Activated T-cell treated with anti-CD3 and anti-CD28 coated beads, Interleukin-2, amount 50 U/mL, for 24 hours (primary cell): ENCODE measurements around the gene TFAP2E.
"Not testable (repeated sequence)": the region's sequence is repeated elsewhere in the genome, so short reads cannot be mapped to it uniquely, and the experiment has no call there.

Experiments used
- DNase-seq: peaks from one replicate; pipeline ENCODE4 v3.0.0-alpha.2; 2020
- H3K27ac Mint-ChIP-seq: 2 replicates; pipeline ENCODE4 v1.8.0; 2020; ENCODE audit warnings: mild to moderate bottlenecking, mixed read lengths
- H3K27me3 Mint-ChIP-seq: 2 replicates; pipeline ENCODE4 v1.8.0; 2020; ENCODE audit warnings: mixed read lengths
- H3K36me3 Mint-ChIP-seq: 2 replicates; pipeline ENCODE4 v1.8.0; 2020; ENCODE audit warnings: low read depth, mixed read lengths
- H3K4me1 Mint-ChIP-seq: 2 replicates; pipeline ENCODE4 v1.8.0; 2020; ENCODE audit warnings: low read depth, mixed read lengths
- H3K4me3 Mint-ChIP-seq: 2 replicates; pipeline ENCODE4 v1.8.0; 2020; ENCODE audit warnings: mild to moderate bottlenecking, moderate library complexity, mixed read lengths
- H3K9me3 Mint-ChIP-seq: 2 replicates; pipeline ENCODE4 v1.8.0; 2020; ENCODE audit warnings: mixed read lengths

Gene TFAP2E

GRCh38 chr1:35575416-35575958, 2.4 kb downstream of the TFAP2E start:
- no peaks in the 10 kb centered on the region for H3K36me3 Mint-ChIP-seq
- no peak for DNase-seq
- H3K27me3 Mint-ChIP-seq = peaks cover 12% of the 10 kb centered on the region
- H3K4me1 Mint-ChIP-seq = peaks cover 20% of the 10 kb centered on the region
- H3K4me3 Mint-ChIP-seq = no peak overlapping the region
- H3K27ac Mint-ChIP-seq = no peak overlapping the region
- no peaks in the 10 kb centered on the region for H3K9me3 Mint-ChIP-seq

GRCh38 chr1:35576061-35576765, 3.1 kb downstream of the TFAP2E start:
- peak overlapping the region; percentile 79 for H3K27ac Mint-ChIP-seq
- H3K4me1 Mint-ChIP-seq = peaks cover 19% of the 10 kb centered on the region
- H3K4me3 Mint-ChIP-seq = peak overlapping the region; percentile 52

GRCh38 chr1:35576766-35577070, 3.6 kb downstream of the TFAP2E start:
- H3K27me3 Mint-ChIP-seq = peaks cover 12% of the 10 kb centered on the region

More at GRCh38 chr1:35576061-35576765, 3.1 kb downstream of the TFAP2E start:
- H3K36me3 Mint-ChIP-seq = no peaks in the 10 kb centered on the region
- H3K27me3 Mint-ChIP-seq = peaks cover 12% of the 10 kb centered on the region
- no peaks in the 10 kb centered on the region for H3K9me3 Mint-ChIP-seq
- no peak for DNase-seq

GRCh38 chr1:35577071-35577998, 4.2 kb downstream of the TFAP2E start:
- DNase-seq = peak; percentile 75
- H3K9me3 Mint-ChIP-seq = no peaks in the 10 kb centered on the region
- H3K36me3 Mint-ChIP-seq = no peaks in the 10 kb centered on the region
- H3K27me3 Mint-ChIP-seq = peaks cover 12% of the 10 kb centered on the region
- peak overlapping the region; percentile 58 for H3K27ac Mint-ChIP-seq
- peak overlapping the region; percentile 62 for H3K4me3 Mint-ChIP-seq
- H3K4me1 Mint-ChIP-seq = peaks cover 19% of the 10 kb centered on the region

More at GRCh38 chr1:35576766-35577070, 3.6 kb downstream of the TFAP2E start:
- not testable (repeated sequence) for H3K36me3 Mint-ChIP-seq, H3K9me3 Mint-ChIP-seq, DNase-seq
- Mint-ChIP-seq H3K4me3 (peak overlapping the region; percentile 52), H3K4me1 (peaks cover 19% of the 10 kb centered on the region), H3K27ac (peak overlapping the region; percentile 79)

GRCh38 chr1:35580949-35581388, 7.9 kb downstream of the TFAP2E start:
- Mint-ChIP-seq H3K27me3 (peaks cover 7% of the 10 kb centered on the region), H3K4me1 (peaks cover 19% of the 10 kb centered on the region), H3K9me3 (no peaks in the 10 kb centered on the region), H3K4me3 (no peak overlapping the region), H3K36me3 (no peaks in the 10 kb centered on the region), H3K27ac (no peak overlapping the region)
- no peak for DNase-seq

- H3K36me3 Mint-ChIP-seq, H3K9me3 Mint-ChIP-seq, H3K27me3 Mint-ChIP-seq, H3K27ac Mint-ChIP-seq, DNase-seq, H3K4me3 Mint-ChIP-seq: not testable (repeated sequence)
- peaks cover 15% of the 10 kb centered on the region for H3K4me1 Mint-ChIP-seq
Observed at GRCh38 chr1:35581621-35582020, 8.5 kb downstream of the TFAP2E start.

GRCh38 chr1:35585281-35585680, 12.2 kb downstream of the TFAP2E start:
- DNase-seq = no peak
- H3K36me3 Mint-ChIP-seq = no peaks in the 10 kb centered on the region
- no peak overlapping the region for H3K4me3 Mint-ChIP-seq
- no peaks in the 10 kb centered on the region for H3K9me3 Mint-ChIP-seq
- H3K4me1 Mint-ChIP-seq = no peaks in the 10 kb centered on the region
- H3K27ac Mint-ChIP-seq = no peak overlapping the region
- no peaks in the 10 kb centered on the region for H3K27me3 Mint-ChIP-seq

- not testable (repeated sequence) for DNase-seq, H3K36me3 Mint-ChIP-seq, H3K9me3 Mint-ChIP-seq, H3K4me1 Mint-ChIP-seq, H3K27ac Mint-ChIP-seq, H3K4me3 Mint-ChIP-seq, H3K27me3 Mint-ChIP-seq
Observed at GRCh38 chr1:35585805-35586204, 12.7 kb downstream of the TFAP2E start.

- peaks cover 4% of the 10 kb centered on the region for H3K36me3 Mint-ChIP-seq
- no peaks in the 10 kb centered on the region for H3K4me1 Mint-ChIP-seq
- H3K4me3 Mint-ChIP-seq = no peak overlapping the region
- no peak overlapping the region for H3K27ac Mint-ChIP-seq
- no peak for DNase-seq
- no peaks in the 10 kb centered on the region for H3K27me3 Mint-ChIP-seq
- H3K9me3 Mint-ChIP-seq = no peaks in the 10 kb centered on the region
Observed at GRCh38 chr1:35586808-35587207, 13.7 kb downstream of the TFAP2E start.

GRCh38 chr1:35587736-35588135, 14.6 kb downstream of the TFAP2E start:
- no peaks in the 10 kb centered on the region for H3K9me3 Mint-ChIP-seq
- H3K36me3 Mint-ChIP-seq = peaks cover 4% of the 10 kb centered on the region
- H3K4me1 Mint-ChIP-seq = no peaks in the 10 kb centered on the region
- no peak overlapping the region for H3K4me3 Mint-ChIP-seq
- H3K27me3 Mint-ChIP-seq = no peaks in the 10 kb centered on the region
- no peak for DNase-seq
- H3K27ac Mint-ChIP-seq = no peak overlapping the region

- DNase-seq = no peak
- H3K27ac Mint-ChIP-seq = no peak overlapping the region
- no peaks in the 10 kb centered on the region for H3K9me3 Mint-ChIP-seq
- peaks cover 4% of the 10 kb centered on the region for H3K36me3 Mint-ChIP-seq
- no peaks in the 10 kb centered on the region for H3K27me3 Mint-ChIP-seq
- no peak overlapping the region for H3K4me3 Mint-ChIP-seq
- H3K4me1 Mint-ChIP-seq = peaks cover 2% of the 10 kb centered on the region
Observed at GRCh38 chr1:35588197-35588910, 15.2 kb downstream of the TFAP2E start.

GRCh38 chr1:35589516-35590427, 16.7 kb downstream of the TFAP2E start:
- peaks cover 4% of the 10 kb centered on the region for H3K36me3 Mint-ChIP-seq
- no peak overlapping the region for H3K4me3 Mint-ChIP-seq
- peak overlapping the region; percentile 18 for H3K27ac Mint-ChIP-seq
- no peaks in the 10 kb centered on the region for H3K27me3 Mint-ChIP-seq
- H3K4me1 Mint-ChIP-seq = peaks cover 9% of the 10 kb centered on the region
- DNase-seq = no peak
- H3K9me3 Mint-ChIP-seq = no peaks in the 10 kb centered on the region

- no peak overlapping the region for H3K4me3 Mint-ChIP-seq
- H3K36me3 Mint-ChIP-seq = peaks cover 4% of the 10 kb centered on the region
- H3K27me3 Mint-ChIP-seq = no peaks in the 10 kb centered on the region
- H3K27ac Mint-ChIP-seq = no peak overlapping the region
- H3K9me3 Mint-ChIP-seq = no peaks in the 10 kb centered on the region
- H3K4me1 Mint-ChIP-seq = peaks cover 9% of the 10 kb centered on the region
- no peak for DNase-seq
Observed at GRCh38 chr1:35590476-35591040, 17.4 kb downstream of the TFAP2E start.
